ENCODE data around the gene TMEM80. TPM values are rescaled to one million over a fixed set of nuclear protein-coding genes. Genes with fewer than 3 reads are reported as not detected.

TMEM80 gene
- total RNA-seq, 4 donors from 2014 or later = 3.2 to 22.3 (median 14.3) TPM

- Histone ChIP-seq H3K27me3 (no peaks in the 10 kb centered on the region), H3K36me3 (peaks cover 0 to 42% of the 10 kb centered on the region in 2 donors), H3K4me3 (no peak overlapping the region), H3K9me3 (no peaks in the 10 kb centered on the region), H3K27ac (no peak overlapping the region), H3K4me1 (no peaks in the 10 kb centered on the region)
- TF ChIP-seq, protein P1, sequence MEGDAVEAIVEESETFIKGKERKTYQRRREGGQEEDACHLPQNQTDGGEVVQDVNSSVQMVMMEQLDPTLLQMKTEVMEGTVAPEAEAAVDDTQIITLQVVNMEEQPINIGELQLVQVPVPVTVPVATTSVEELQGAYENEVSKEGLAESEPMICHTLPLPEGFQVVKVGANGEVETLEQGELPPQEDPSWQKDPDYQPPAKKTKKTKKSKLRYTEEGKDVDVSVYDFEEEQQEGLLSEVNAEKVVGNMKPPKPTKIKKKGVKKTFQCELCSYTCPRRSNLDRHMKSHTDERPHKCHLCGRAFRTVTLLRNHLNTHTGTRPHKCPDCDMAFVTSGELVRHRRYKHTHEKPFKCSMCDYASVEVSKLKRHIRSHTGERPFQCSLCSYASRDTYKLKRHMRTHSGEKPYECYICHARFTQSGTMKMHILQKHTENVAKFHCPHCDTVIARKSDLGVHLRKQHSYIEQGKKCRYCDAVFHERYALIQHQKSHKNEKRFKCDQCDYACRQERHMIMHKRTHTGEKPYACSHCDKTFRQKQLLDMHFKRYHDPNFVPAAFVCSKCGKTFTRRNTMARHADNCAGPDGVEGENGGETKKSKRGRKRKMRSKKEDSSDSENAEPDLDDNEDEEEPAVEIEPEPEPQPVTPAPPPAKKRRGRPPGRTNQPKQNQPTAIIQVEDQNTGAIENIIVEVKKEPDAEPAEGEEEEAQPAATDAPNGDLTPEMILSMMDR (IDR thresholded peaks at IDR 0.05 in 4 of 5, conservative IDR thresholded peaks at IDR 0.05 in 1 of 5) = no peak
- TF ChIP-seq POLR2A (IDR thresholded peaks at IDR 0.05) = no peak
- in situ Hi-C loops (cut with MboI; ENCODE audit: low sequenced_read_pairs in 4 of 4) (no loop called here), intact Hi-C loops (cut with DNase I; ENCODE audit: low total_unique reads) (no loop called here)
- ATAC-seq (no peak), DNase-seq (no peak)
These were observed 21.2 kb upstream of the TMEM80 start for GRCh38 chr11:674406-674805.

DNA sequence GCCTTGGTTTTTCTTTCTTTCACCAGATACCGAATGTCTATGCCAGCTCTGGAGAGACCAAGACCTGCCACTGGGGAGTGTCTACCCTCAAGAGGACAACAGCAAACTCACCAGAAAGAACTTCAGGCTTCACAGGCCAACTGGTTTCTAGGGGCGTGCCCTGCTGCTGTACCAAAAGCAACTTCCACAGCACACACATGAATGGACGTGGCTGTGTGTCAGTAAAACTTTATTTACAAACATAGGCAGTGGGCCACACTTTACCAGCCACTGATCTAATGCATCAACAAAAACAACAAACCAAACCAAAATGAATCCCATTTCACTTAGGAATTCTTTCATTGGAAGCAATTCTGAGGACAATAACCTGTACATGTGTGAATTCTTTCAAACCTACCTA, 17.3 kb upstream of the TMEM80 start:
- intact Hi-C loops (cut with DNase I; ENCODE audit: low total_unique reads) (no loop called here), in situ Hi-C loops (cut with MboI; ENCODE audit: low sequenced_read_pairs in 4 of 4) (no loop called here)
- no peak overlapping the region for H3K4me3 ChIP-seq
- H3K36me3 ChIP-seq = peaks cover 0 to 50% of the 10 kb centered on the region in 2 donors
- no peaks in the 10 kb centered on the region for H3K9me3 ChIP-seq
- H3K4me1 ChIP-seq = no peaks in the 10 kb centered on the region
- no peaks in the 10 kb centered on the region for H3K27me3 ChIP-seq
- no peak overlapping the region for H3K27ac ChIP-seq
- ATAC-seq (no peak), DNase-seq (no peak)
- no peak for TF ChIP-seq POLR2A (IDR thresholded peaks at IDR 0.05)

GRCh38 chr11:679271-680207, 16.1 kb upstream of the TMEM80 start:
- Histone ChIP-seq H3K4me1 (no peaks in the 10 kb centered on the region), H3K4me3 (no peak overlapping the region), H3K27me3 (no peaks in the 10 kb centered on the region), H3K27ac (no peak overlapping the region), H3K36me3 (peaks cover 0 to 50% of the 10 kb centered on the region in 2 donors), H3K9me3 (no peaks in the 10 kb centered on the region)
- no peak for ATAC-seq
- intact Hi-C loops (cut with DNase I; ENCODE audit: low total_unique reads) (no loop called here), in situ Hi-C loops (cut with MboI; ENCODE audit: low sequenced_read_pairs in 4 of 4) (no loop called here)
- DNase-seq = no peak
- no peak for TF ChIP-seq POLR2A (IDR thresholded peaks at IDR 0.05)
- TF ChIP-seq, protein P1 (IDR thresholded peaks at IDR 0.05 in 4 of 5, conservative IDR thresholded peaks at IDR 0.05 in 1 of 5) = no peak

GRCh38 chr11:680476-680875, 15.1 kb upstream of the TMEM80 start:
- no peaks in the 10 kb centered on the region for H3K9me3 ChIP-seq
- ATAC-seq (no peak), DNase-seq (no peak)
- peaks cover 0 to 56% of the 10 kb centered on the region in 2 donors for H3K36me3 ChIP-seq
- no peak for TF ChIP-seq POLR2A (IDR thresholded peaks at IDR 0.05)
- TF ChIP-seq, protein P1 (IDR thresholded peaks at IDR 0.05 in 4 of 5, conservative IDR thresholded peaks at IDR 0.05 in 1 of 5) = no peak
- no peak overlapping the region for H3K4me3 ChIP-seq
- no peaks in the 10 kb centered on the region for H3K4me1 ChIP-seq
- H3K27me3 ChIP-seq = no peaks in the 10 kb centered on the region
- H3K27ac ChIP-seq = no peak overlapping the region
- intact Hi-C loops (cut with DNase I; ENCODE audit: low total_unique reads) = no loop called here
- in situ Hi-C loops (cut with MboI; ENCODE audit: low sequenced_read_pairs in 4 of 4) = no loop called here

DNA sequence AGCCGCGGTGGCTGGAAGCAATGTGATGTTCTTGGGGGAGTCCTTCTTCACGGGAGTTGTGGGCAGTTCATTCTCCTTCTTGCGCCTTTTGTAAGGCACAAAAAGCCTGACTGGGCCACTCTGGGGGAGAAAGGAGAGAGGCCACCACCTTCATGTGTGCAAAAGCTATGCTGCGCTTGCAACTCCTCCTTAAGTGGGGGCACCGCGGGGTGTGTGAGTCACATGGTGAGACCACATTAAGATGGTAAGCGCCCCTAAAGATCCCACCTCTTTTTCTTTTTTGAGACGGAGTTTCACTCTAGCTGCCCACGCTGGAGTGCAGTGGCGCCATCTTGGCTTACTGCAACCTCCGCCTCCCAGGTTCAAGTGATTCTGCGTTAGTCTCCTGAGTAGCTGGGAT, 14.6 kb upstream of the TMEM80 start:
- no peak for TF ChIP-seq POLR2A (IDR thresholded peaks at IDR 0.05)
- Histone ChIP-seq H3K36me3 (peaks cover 0 to 60% of the 10 kb centered on the region in 2 donors), H3K4me1 (no peaks in the 10 kb centered on the region), H3K9me3 (no peaks in the 10 kb centered on the region), H3K27me3 (no peaks in the 10 kb centered on the region), H3K4me3 (no peak overlapping the region), H3K27ac (no peak overlapping the region)
- DNase-seq (no peak), ATAC-seq (no peak)
- in situ Hi-C loops (cut with MboI; ENCODE audit: low sequenced_read_pairs in 4 of 4) (no loop called here), intact Hi-C loops (cut with DNase I; ENCODE audit: low total_unique reads) (no loop called here)
